GM21717 (cell line): ENCODE data around the gene ABR.
"Not testable (repeated sequence)": the region's sequence is repeated elsewhere in the genome, so short reads cannot be mapped to it uniquely, and the experiment has no call there.

ENCODE experiments used
- ATAC-seq: cut with Tn5 transposase; IDR thresholded peaks from one replicate; pipeline ENCODE4 v1.9.1; 2021; ENCODE audit warnings: mild to moderate bottlenecking, moderate library complexity; ENCODE audit not compliant: unreplicated experiment

ABR gene

GRCh38 chr17:1202291-1202690 is 22.5 kb upstream of the ABR start:
- ATAC-seq: no peak

GRCh38 chr17:1201132-1201702 is 21.4 kb upstream of the ABR start:
- ATAC-seq: no peak

- ATAC-seq: not testable (repeated sequence)
These were observed 19.5 kb upstream of the ABR start for GRCh38 chr17:1199271-1199743.

- peak; percentile 42 for ATAC-seq
These were observed 18.2 kb upstream of the ABR start for GRCh38 chr17:1197781-1198490.

- ATAC-seq: peak; percentile 8
These were observed 17.6 kb upstream of the ABR start for GRCh38 chr17:1197379-1197778.

- no peak for ATAC-seq
These were observed 17.2 kb upstream of the ABR start for GRCh38 chr17:1196946-1197345.

GRCh38 chr17:1192911-1193699 is 13.3 kb upstream of the ABR start:
- no peak for ATAC-seq

GRCh38 chr17:1190751-1191331 is 11.1 kb upstream of the ABR start:
- ATAC-seq: no peak

GRCh38 chr17:1188812-1189504 is 9.2 kb upstream of the ABR start:
- no peak for ATAC-seq

- no peak for ATAC-seq
These were observed 7.4 kb upstream of the ABR start for GRCh38 chr17:1186923-1187771.

- no peak for ATAC-seq
These were observed 6.5 kb upstream of the ABR start for GRCh38 chr17:1186214-1186820.

- ATAC-seq: peak; percentile 42
These were observed 3.5 kb upstream of the ABR start for GRCh38 chr17:1183171-1183873.

- ATAC-seq: peak; percentile 1
These were observed 3.0 kb upstream of the ABR start for GRCh38 chr17:1182811-1183170.

GRCh38 chr17:1181753-1182137 is 2.0 kb upstream of the ABR start:
- ATAC-seq: no peak

GRCh38 chr17:1180958-1181752 is 1.4 kb upstream of the ABR start:
- ATAC-seq: no peak

GRCh38 chr17:1179112-1179817 is 516 bp downstream of the ABR start:
- no peak for ATAC-seq

- ATAC-seq: no peak
These were observed 2.6 kb downstream of the ABR start for GRCh38 chr17:1177016-1177700.
